ENCODE results near the gene HLA-DQB1.

The HLA-DQB1 gene

DNA sequence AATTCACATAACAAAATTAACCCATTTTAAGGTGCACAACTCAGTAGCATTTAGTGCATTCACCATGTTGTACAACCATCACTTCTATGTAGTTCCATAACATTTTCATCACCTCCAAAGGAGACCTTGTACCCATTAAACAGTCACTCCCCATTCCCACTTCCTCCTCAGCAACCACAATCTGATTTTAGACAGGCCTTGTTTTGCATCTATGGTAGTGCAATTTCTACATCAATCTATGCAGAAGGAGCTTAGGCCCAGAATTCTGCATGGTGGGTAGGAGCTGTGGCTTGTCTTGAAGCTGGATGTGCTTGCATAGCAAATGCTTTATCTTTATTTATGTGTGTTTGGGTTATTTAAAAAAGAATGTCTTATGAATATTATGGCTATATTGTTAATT is 42.8 kb downstream of the HLA-DQB1 start:
- no peak for DNase-seq

DNA sequence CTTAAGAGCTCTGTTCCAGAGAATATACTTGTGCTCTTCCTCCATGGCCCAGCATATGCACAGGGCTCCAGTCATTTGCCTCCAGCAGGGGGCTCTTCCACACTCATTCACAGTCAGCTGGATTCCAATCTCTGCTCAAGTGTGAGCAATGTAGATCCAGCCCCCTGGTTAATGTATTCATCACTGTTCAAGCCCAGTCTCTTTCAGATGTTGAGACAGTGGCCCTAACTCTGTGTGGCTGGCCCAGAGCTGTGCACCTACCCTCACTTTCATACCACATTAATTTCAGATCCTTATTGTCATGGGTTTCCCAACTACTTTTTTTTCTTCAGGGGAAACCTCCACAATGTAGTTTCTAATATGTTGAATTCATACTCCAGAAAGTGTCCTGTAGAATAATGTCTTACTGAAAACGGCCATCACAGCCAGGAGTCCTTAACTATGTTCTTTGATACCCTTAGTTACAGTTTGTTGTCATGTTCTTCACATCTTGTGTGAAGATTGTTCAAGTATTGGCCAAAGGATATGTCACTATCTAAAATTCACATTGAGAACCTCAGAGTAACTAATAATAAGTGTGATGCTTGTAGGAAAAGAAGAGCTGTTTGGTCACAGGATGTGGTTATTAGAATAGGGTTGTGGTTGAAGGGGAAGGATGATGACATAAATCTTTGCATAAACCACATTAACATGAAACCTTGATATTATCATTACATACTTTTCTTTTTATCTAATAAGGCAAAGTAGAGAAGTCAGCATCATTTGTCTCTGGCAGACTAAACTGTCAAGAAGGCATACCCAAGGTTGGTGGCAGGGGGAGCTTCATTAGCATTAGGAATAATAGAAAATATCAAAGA is 43.7 kb downstream of the HLA-DQB1 start:
- no peak for DNase-seq

DNA sequence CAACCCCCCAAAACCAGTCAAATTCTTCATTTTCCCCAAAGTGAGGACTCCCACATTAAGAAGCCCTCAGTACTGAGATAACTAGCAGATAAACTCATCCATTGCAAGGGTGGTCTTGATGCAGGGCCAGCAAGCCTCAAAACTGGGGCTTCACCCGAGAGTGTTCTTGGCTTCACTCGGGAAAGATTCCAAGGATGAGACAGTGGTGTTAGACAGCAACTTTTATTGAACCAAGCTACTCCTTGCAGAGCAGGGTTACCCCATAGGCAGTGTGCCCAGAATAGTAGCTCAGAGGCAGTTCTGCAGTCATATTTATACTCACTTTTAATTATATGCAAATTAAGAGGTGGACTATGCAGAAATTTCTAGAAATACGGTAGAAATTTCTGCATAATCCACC is 45.1 kb downstream of the HLA-DQB1 start:
- DNase-seq: no peak

DNA sequence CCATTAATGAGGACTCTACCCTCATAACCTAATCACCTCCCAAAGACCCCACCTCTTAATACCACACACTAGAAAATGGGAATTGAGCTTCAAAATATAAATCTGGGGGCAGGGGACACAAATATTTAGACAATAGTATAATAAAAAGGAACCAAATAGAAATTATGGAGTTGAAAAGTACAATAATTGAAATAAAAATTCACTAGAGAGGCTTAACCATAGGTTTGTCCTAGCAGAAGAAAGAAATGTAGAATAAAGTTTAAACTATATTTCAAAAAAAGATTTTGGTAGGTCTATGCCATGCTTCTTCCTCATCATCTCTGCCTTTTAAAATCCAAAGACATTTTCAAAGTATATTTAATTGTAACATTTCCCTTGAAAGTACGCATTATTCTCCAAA is 48.7 kb downstream of the HLA-DQB1 start:
- DNase-seq: no peak

DNA sequence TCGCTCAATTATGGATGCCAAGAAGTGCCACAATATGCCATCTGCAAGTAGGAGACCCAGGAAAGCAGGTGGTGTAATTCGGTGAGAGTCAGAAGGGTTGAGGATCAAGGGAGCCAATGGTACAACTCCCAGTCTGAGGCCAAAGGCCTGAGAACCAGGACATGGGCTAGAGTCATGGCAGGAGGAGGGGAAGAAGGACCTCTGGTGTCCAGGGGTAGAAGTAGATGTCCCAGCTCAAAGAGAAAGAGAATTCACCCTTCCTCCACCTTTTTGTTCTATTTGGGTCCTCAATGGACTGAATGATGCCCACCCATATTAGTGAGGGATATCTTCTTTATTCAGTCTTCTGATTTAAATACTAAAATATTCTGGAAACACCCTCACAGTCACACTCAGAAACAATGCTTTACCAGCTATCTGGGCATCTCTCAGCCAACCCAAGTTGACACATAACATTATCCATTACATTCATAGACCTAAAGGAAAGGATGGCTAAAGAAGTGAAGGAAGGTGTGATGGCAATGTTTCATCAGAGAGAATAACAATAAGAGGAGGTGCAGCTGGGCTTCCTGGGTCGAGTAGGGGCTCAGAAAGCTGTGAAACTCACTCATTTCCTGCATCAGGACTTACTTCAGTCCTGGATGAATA is 50.4 kb downstream of the HLA-DQB1 start:
- DNase-seq: no peak

DNA sequence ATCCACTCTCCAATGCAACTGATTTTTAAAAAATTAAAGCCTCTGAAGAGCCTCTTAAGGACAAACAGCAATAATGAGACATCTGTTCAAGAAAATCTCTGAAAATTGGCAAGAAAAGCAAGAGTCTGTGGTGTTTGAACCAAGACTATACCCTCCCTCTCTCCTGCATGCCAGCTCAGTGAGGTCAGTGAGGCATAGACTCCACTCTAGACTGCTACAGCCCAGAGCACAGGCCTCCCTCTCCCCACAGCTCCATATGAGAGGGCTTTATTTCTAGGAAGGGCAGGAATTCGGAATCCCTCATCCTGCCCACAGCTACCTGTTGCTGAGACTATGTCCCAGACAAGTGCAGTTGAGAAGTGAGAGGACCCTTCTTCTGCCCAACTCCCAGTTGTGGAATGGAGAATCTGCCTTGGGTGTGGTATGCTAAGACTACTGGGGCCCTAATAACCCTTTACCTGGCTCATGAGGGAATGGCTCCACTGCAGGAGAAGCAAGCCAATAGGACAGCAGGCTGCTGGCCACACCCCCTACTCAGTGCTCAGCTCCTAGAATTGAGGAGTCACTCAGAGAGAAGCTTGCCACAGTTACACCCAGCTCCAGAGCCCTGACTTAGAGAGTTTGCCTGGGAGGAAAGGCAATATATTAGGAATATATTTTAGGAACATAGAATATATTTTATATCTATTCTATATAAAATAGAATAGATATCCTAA is 51.9 kb downstream of the HLA-DQB1 start:
- no peak for DNase-seq

DNA sequence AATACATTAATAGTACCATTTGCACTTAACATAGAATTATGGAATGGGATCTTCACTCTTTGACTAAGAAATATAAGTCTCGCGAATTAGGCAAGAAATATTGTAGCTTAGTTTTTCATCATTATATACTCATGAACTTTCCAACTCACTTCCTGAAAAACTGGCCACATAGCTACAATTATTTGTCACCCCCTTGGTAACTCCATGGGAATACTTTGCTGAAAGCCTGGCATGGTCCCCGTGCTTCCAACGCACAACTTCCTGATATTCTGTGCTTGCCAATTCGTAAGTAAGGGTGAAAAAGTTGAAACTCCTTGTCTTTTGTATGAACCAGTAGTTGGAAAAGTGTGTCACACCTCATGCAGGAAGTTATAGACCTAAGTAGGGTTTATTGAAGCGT is 53.0 kb downstream of the HLA-DQB1 start:
- DNase-seq: no peak

DNA sequence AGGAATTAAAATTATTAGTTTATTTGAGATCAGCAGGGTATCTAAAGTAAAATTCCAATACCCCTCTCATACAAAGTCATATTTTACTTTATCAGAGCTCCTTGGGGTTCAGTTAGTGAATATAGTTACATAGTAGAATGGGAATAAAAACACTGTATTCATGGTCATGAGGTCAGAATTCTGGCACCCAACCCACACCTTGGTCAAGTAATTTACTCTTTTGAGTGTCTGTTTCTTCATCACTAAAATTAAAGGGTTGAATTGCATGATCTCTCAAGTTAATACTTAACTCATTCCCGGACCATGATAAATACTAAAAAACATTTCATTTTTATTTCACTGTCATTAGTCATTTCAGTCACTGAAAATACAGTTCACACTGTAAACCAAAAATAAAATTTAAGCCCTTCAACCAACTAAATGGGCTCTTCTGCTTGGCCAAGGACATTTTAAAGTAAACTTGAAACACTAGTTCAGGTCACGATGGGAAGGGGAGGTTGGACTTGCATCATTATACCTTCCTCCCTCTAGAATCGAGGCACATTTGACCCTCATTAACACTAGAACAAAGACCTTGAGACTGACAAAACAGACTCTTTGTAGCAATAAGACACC is 55.7 kb downstream of the HLA-DQB1 start:
- no peak for DNase-seq

DNA sequence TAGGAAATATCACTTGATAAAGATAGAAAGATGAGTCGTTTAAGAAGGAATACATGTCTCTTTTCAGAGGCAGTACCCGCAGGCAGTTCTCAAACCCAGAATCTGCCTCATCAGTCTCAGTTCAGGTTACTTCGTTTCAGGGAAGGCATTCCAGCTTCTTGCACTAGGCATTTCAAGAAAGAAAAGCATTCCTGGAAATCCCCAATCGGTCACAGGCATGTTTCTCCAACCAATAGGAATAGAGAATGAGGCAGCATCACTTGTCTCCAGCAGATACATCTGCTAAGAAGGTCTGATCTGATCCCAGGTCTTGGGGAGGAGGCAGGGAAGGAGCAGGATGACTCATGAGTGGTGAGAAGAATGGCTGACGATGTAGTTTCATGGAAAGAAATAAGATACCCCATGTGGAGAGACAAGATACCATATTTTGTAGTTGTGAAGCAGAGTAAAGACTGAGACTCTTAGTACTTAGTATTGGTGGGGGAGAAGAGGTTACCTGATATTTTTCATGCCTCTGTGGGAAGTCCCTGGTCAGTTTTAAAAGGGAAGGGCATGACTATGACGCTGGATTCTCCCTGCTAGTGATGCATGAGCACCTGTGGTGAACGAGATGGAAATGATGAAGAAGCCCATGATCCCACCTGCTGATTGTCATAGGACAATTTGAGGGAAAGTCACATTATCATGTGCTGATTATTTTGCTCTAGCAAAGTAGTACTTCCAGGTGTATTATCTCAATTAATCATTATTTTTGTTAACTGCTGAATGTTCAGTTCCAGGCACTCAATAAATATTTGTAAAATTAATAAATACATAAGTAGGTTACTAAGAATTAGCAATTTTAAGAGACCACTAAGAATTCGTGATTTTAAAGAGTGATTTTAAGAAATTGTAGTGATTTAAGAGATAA is 56.5 kb downstream of the HLA-DQB1 start:
- DNase-seq: no peak

Measured in cerebellar nuclear complex (tissue), 1 donor.